Mucosa of stomach (tissue), 1 donor: ENCODE results near the gene PLA2G2A.
"Not testable (repeated sequence)": the region's sequence is repeated elsewhere in the genome, so short reads cannot be mapped to it uniquely, and the experiment has no call there.

ENCODE experiments used
- H3K27me3 ChIP-seq: one replicate; pipeline ENCODE4 v1.7.0; 2013; ENCODE audit warnings: mild to moderate bottlenecking, low read length; ENCODE audit not compliant: control insufficient read depth, insufficient read depth
- H3K36me3 ChIP-seq: one replicate; pipeline ENCODE4 v1.7.0; 2013; ENCODE audit warnings: low read length; ENCODE audit not compliant: control insufficient read depth, insufficient read depth
- H3K4me1 ChIP-seq: one replicate; pipeline ENCODE4 v1.7.0; 2013; ENCODE audit warnings: mild to moderate bottlenecking, low read length; ENCODE audit not compliant: control insufficient read depth, insufficient read depth
- H3K4me3 ChIP-seq: one replicate; pipeline ENCODE4 v1.7.0; 2013; ENCODE audit warnings: low read length
- H3K9ac ChIP-seq: one replicate; pipeline ENCODE4 v1.7.0; 2013; ENCODE audit warnings: mild to moderate bottlenecking, low read length, moderate library complexity
- H3K9me3 ChIP-seq: one replicate; pipeline ENCODE4 v1.7.0; 2013; ENCODE audit warnings: mild to moderate bottlenecking, low read length, moderate library complexity; ENCODE audit not compliant: control insufficient read depth
- donor health status: Pancreatic carcinoma.

PLA2G2A gene

DNA sequence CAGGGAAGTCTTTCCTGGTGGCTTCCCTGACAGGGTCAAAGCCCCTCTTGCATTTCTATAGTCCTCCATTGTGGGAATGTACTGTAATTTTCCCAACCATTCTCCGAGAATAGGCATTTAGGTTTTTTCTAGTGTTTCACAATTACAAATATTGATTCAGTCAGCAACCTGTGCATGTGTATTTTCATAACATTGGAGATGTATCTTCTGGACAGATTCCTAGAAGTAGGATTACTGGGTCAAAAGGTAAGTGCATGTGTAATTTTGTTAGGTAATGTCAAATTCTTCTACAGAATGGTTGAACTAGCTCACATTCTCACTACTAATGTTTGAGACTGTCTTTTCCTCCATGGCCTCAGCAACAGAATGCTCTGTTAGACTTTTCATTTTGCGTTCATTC is 8.3 kb upstream of the PLA2G2A start:
- no peaks in the 10 kb centered on the region for H3K4me1 ChIP-seq
- H3K4me3 ChIP-seq = no peak overlapping the region
- H3K9me3 ChIP-seq = no peaks in the 10 kb centered on the region
- no peaks in the 10 kb centered on the region for H3K27me3 ChIP-seq
- H3K36me3 ChIP-seq = no peaks in the 10 kb centered on the region
- no peak overlapping the region for H3K9ac ChIP-seq

DNA sequence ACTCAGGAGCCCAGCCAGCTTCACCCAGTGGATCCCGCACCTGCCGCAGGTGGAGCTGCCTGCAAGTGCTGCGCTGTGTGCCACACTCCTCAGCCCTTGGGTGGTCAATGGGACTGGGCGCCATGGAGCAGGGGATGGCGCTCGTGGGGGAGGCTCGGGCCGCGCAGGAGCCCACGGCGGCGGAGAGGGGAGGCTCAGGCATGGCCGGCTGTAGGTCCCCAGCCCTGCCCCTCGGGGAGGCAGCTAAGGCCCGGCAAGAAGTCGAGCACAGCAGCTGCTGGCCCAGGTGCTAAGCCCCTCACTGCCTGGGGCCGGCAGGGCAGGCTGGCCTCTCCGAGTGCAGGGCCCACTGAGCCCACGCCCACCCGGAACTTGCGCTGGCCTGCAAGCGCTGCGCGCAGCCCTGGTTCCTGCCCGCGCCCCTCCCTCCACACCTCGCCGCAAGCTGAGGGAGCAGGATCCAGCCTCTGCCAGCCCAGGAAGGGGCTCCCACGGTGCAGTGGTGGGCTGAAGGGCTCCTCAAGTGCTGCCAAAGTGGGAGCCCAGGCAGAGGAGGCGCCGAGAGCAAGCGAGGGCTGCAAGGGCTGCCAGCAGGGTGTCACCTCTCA is 5.1 kb upstream of the PLA2G2A start:
- not testable (repeated sequence) for H3K9me3 ChIP-seq, H3K27me3 ChIP-seq, H3K9ac ChIP-seq, H3K36me3 ChIP-seq, H3K4me3 ChIP-seq
- H3K4me1 ChIP-seq = peaks cover 25% of the 10 kb centered on the region

DNA sequence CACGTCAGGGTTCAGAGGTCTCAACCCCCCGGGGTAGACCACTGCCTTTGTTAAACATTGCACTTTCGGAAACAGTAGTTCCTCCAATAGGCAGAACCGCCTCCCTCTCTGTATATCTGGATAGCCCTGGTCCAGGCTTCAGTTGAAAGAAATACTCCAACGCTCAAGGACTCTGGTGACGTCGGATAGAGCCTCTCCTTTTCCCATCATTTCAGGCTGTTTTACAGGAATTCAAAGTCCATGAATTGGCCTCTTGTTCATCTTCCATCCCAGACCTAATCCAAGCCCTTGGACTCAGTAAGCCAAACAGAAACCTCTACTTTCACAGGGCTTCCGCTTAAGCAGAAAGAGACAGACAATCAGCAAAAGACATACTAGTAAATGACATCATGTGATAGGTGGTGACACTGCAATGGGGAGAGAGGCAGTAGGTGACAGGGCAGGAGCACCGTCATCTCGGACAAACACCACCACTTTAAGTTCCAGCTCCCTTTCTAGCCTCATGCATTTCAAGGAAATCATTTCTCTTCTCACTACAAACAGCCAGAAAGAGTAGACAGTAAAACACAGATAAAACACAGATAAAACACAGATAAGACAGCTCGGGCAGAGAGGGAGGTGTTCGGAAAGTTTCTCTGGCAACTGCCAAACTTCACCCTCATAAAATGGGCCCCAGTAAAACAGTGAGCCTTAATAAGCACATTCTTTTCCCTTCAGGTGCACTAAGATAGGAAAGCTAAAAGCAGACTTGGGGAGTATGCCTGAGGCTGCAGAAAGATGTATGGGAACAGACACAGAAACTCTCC is 2.3 kb upstream of the PLA2G2A start:
- no peaks in the 10 kb centered on the region for H3K27me3 ChIP-seq
- peaks cover 28% of the 10 kb centered on the region for H3K4me1 ChIP-seq
- H3K4me3 ChIP-seq = no peak overlapping the region
- no peaks in the 10 kb centered on the region for H3K36me3 ChIP-seq
- no peaks in the 10 kb centered on the region for H3K9me3 ChIP-seq
- H3K9ac ChIP-seq = no peak overlapping the region

DNA sequence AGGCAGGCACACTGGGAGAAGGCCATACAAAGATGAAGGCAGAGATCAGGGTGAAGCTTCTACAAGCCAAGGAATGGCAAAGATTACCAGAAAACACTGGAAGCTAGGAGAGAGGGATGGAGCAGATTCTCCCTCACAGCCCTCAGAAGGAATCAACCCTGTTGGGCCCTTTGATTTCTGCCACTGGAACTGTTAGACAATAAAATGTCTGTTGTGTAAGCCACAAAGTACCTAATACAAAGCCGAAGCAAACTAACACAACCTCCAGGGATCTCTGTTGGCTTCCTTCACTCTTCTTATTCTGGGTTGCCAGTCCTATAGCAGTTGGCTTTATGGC is 1.7 kb upstream of the PLA2G2A start:
- H3K9ac ChIP-seq = no peak overlapping the region
- H3K9me3 ChIP-seq = no peaks in the 10 kb centered on the region
- no peaks in the 10 kb centered on the region for H3K27me3 ChIP-seq
- no peak overlapping the region for H3K4me3 ChIP-seq
- peaks cover 28% of the 10 kb centered on the region for H3K4me1 ChIP-seq
- H3K36me3 ChIP-seq = no peaks in the 10 kb centered on the region

DNA sequence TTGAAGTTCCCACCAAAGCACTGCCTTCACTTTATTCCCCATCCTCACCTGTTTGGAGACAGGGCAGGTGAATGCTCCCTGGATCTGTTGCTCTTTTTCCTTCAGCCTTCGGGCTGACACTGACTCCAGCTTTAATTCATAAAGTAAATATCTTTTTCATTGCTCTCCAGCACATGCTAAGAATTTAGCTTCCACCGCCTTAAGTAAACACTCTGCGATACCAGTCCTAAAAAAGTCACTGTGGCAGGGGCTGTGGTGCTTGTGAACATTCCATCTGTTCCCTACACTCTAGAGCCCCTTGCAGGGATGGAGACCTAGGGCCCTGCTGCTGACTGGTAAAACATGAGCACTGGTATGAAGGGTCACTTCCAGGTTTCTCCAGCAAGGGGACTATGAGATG is 896 bp upstream of the PLA2G2A start:
- Histone ChIP-seq H3K27me3 (no peaks in the 10 kb centered on the region), H3K9me3 (no peaks in the 10 kb centered on the region), H3K4me3 (no peak overlapping the region), H3K4me1 (peaks cover 28% of the 10 kb centered on the region), H3K36me3 (no peaks in the 10 kb centered on the region), H3K9ac (no peak overlapping the region)

DNA sequence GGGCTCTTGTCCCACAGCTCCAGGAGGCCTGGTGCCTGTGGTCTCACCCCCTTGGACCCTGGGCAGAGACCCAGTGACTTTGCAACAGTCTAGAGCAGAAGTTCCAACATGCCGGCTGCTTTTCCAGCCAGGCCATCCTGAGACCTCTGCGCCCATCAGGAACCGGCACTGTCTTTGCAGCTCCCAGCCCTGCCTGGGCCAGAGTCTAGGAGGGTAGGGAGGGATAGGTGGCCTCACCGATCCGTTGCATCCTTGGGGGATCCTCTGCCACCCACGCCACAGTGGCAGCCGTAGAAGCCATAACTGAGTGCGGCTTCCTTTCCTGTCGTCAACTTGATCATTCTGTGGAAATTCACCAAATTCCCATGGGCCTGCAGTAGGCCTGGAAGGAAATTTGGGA is 1.3 kb downstream of the PLA2G2A start:
- Histone ChIP-seq H3K9me3 (no peaks in the 10 kb centered on the region), H3K4me3 (no peak overlapping the region), H3K4me1 (peaks cover 28% of the 10 kb centered on the region), H3K36me3 (no peaks in the 10 kb centered on the region), H3K27me3 (no peaks in the 10 kb centered on the region), H3K9ac (no peak overlapping the region)

DNA sequence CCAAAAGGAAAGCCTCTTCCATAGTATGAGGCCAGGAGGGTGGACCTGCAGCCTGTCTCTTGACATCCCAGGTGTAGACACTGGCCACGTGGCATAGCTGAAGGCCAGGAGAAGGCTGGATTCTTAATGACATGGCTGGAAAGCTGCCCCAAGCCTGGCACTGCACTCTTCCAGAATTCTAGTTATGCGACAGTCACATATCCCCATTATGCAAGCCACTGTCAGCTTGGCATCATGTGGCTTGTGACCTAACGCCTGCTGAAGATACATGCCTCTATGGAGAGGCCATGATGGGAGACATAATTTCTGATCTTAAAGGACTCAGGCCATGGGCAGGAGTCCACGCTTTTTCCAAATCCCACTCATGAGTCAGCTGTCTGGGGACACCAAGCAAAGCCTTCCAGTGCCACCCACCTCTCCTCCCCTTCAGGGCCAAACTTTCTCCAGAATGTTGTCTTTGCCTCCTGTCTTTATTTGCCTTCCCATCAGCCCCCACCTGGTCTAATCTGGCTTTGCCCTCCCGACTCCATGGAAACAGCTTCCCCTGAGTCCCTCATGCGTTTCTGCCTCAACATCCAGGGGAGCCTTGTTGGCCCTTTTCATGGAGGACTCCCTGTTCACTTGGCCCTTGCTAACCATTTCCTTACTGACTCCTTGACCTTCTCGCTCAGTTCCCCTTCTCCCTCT is 3.0 kb downstream of the PLA2G2A start:
- H3K36me3 ChIP-seq = no peaks in the 10 kb centered on the region
- peaks cover 21% of the 10 kb centered on the region for H3K4me1 ChIP-seq
- H3K4me3 ChIP-seq = no peak overlapping the region
- no peaks in the 10 kb centered on the region for H3K27me3 ChIP-seq
- H3K9ac ChIP-seq = no peak overlapping the region
- no peaks in the 10 kb centered on the region for H3K9me3 ChIP-seq

DNA sequence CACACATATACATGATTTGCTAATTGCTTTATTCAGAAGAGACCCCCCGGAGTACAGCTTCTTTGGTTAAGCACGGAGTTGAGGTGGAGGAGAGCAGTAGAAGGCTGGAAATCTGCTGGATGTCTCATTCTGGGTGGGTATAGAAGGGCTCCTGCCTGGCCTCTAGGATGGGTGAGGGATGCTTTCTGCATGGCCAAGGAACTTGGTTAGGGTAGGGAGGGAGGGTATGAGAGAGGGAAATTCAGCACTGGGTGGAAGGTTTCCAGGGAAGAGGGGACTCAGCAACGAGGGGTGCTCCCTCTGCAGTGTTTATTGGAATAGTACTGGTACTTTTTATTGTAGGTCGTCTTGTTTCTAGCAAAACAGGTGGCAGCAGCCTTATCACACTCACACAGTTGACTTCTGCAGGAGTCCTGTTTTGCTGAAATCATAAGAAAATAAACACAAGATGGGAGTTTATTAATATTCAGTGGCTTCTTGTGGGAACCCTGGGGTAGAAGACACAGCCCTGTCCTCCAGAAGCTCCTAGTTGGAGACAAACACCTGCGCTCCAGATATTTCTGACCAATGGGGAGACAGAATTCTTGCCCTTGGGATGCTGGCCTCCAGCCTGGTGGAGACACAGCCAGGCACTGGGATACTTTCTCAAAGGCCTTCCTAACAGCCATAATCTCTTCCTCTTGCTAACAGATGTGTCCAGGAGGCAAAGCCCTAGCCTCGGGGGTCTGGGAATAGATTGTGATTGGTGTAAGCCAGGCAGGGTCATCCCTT is 3.8 kb downstream of the PLA2G2A start:
- H3K4me3 ChIP-seq = no peak overlapping the region
- H3K9me3 ChIP-seq = no peaks in the 10 kb centered on the region
- no peaks in the 10 kb centered on the region for H3K36me3 ChIP-seq
- peaks cover 15% of the 10 kb centered on the region for H3K4me1 ChIP-seq
- H3K27me3 ChIP-seq = no peaks in the 10 kb centered on the region
- no peak overlapping the region for H3K9ac ChIP-seq

DNA sequence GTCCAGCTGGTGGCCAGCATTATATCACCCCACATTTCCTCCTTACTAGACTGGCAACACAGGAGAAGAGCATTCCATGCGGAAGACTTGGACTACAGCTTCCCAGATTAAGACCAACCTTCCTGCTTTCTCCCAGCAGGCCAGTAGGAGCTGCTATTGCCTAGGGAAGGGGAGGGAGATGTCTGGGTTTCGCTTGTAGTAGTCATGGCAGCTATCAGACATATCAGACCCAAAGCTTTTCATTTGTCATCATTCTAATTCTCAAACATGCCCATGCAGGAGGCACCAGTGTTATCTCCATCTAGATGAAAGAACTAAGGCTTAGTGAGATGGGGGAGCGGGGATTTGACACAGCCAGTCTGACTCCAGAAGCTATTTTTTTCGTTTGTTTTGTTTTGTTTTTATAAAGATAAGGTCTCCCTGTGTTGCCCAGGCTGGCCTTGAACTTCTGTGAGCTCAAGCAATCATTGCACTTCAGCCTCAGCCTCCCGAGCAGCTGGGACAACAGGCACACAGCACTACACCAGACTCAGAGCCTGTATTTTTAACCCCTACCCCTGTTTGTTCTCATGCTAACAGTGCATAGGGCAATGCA is 4.5 kb downstream of the PLA2G2A start:
- no peak overlapping the region for H3K9ac ChIP-seq
- no peaks in the 10 kb centered on the region for H3K9me3 ChIP-seq
- H3K36me3 ChIP-seq = no peaks in the 10 kb centered on the region
- peaks cover 8% of the 10 kb centered on the region for H3K4me1 ChIP-seq
- H3K4me3 ChIP-seq = no peak overlapping the region
- H3K27me3 ChIP-seq = no peaks in the 10 kb centered on the region

DNA sequence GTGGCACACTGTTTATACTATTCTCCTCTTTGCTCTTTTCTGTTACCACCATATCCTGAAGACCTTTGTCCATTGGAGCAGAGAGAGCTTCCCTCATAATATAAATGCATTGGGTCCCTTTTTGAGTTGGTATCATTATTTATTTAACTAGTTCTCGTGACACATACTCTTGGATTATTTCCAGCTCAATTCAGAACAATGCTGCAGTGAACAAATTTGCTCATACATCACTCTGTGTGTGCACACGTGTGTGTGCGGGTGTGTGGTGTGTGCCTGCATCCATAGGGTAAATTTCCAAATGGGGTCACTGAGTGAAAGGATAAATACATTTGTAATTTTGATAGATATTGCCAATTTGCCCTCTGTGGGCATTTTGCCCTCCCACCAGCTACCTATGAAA is 5.8 kb downstream of the PLA2G2A start:
- Histone ChIP-seq H3K4me1 (no peaks in the 10 kb centered on the region), H3K4me3 (no peak overlapping the region), H3K36me3 (no peaks in the 10 kb centered on the region), H3K27me3 (no peaks in the 10 kb centered on the region), H3K9me3 (no peaks in the 10 kb centered on the region), H3K9ac (no peak overlapping the region)

DNA sequence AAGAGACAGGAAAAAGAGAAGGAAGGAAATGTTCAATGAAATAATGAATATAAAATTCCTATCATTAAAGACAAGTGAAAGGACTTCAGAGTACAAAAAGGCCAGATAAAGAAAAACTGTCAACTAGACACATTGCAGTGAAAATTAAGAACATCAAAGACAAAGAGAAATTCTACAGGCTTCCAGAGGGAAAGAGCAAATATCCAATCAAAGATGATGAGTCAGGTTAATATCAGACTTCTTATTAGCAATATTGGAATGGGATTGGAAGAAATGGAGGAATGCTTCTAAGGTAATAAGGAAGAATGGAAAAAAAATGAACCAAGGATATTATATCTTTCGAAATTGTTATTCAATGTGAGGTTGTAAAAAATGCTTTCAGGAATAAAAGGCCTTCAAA is 7.8 kb downstream of the PLA2G2A start:
- H3K36me3 ChIP-seq = no peaks in the 10 kb centered on the region
- H3K9ac ChIP-seq = no peak overlapping the region
- no peak overlapping the region for H3K4me3 ChIP-seq

More for the DNA sequence above, 7.8 kb downstream of the PLA2G2A start:
- Histone ChIP-seq H3K27me3 (no peaks in the 10 kb centered on the region), H3K9me3 (no peaks in the 10 kb centered on the region), H3K4me1 (no peaks in the 10 kb centered on the region)
